HG02981 (cell line): ENCODE data around the gene MAFG.

Source experiments
- ATAC-seq: cut with Tn5 transposase; IDR thresholded peaks from one replicate; pipeline ENCODE4 v1.9.1; 2021; ENCODE audit warnings: mild to moderate bottlenecking, moderate library complexity; ENCODE audit not compliant: unreplicated experiment

The MAFG gene

GRCh38 chr17:81899514-81900166 is 27.9 kb downstream of the MAFG start:
- ATAC-seq, result no peak

- no peak for ATAC-seq
Observed at GRCh38 chr17:81898885-81899284, 28.6 kb downstream of the MAFG start.

- no peak for ATAC-seq
Observed at GRCh38 chr17:81898029-81898866, 29.3 kb downstream of the MAFG start.

- no peak for ATAC-seq
Observed at GRCh38 chr17:81895400-81895799, 32.1 kb downstream of the MAFG start.

GRCh38 chr17:81891303-81891552 is 36.3 kb downstream of the MAFG start:
- peak; percentile 19 for ATAC-seq

GRCh38 chr17:81890447-81891302 is 36.9 kb downstream of the MAFG start:
- no peak for ATAC-seq

- no peak for ATAC-seq
Observed at GRCh38 chr17:81889602-81890001, 37.9 kb downstream of the MAFG start.

GRCh38 chr17:81888988-81889595 is 38.4 kb downstream of the MAFG start:
- ATAC-seq, result no peak

- ATAC-seq, result no peak
Observed at GRCh38 chr17:81888105-81888987, 39.2 kb downstream of the MAFG start.

- ATAC-seq, result no peak
Observed at GRCh38 chr17:81885869-81886548, 41.5 kb downstream of the MAFG start.

GRCh38 chr17:81885454-81885853 is 42.1 kb downstream of the MAFG start:
- ATAC-seq, result no peak

- ATAC-seq, result no peak
Observed at GRCh38 chr17:81884968-81885367, 42.6 kb downstream of the MAFG start.

GRCh38 chr17:81884520-81884919 is 43.0 kb downstream of the MAFG start:
- no peak for ATAC-seq

- ATAC-seq, result no peak
Observed at GRCh38 chr17:81879121-81879520, 48.4 kb downstream of the MAFG start.

GRCh38 chr17:81878294-81878693 is 49.2 kb downstream of the MAFG start:
- ATAC-seq, result no peak

GRCh38 chr17:81877569-81877968 is 50.0 kb downstream of the MAFG start:
- no peak for ATAC-seq

- peak; percentile 47 for ATAC-seq
Observed at GRCh38 chr17:81871387-81872230, 55.9 kb downstream of the MAFG start.

GRCh38 chr17:81870981-81871386 is 56.6 kb downstream of the MAFG start, which contains the start of gene ARHGDIA:
Gene ARHGDIA, minus strand, starts transcription at chr17:81871337. Its CDS starts 1,407 bp downstream, at chr17:81869930.
- peak; percentile 7 for ATAC-seq
